Esophagus mucosa (tissue), 1 donor: ENCODE data around the gene CCNYL1. TPM values are rescaled to one million over a fixed set of nuclear protein-coding genes. Genes with fewer than 3 reads are reported as not detected.

ENCODE experiments used
- ATAC-seq: fragments of 200-7000 bp; cut with Tn5 transposase; one replicate; pipeline ENCODE4 v1.9.1; 2020
- total RNA-seq: library from RNA; stranded (reverse); gene quantifications from one replicate; pipeline ENCODE4 v1.2.4, GENCODE V29; 2023
- donor health status: DM: yes; HTN: yes; CAD: no.

Gene CCNYL1
- total RNA-seq, 1 donor from 2014 or later, result 19.0 TPM

GRCh38 chr2:207767461-207768167 is 56.2 kb downstream of the CCNYL1 start:
- ATAC-seq, result no peak

- ATAC-seq, result peak; percentile 76
Observed at GRCh38 chr2:207768168-207768865, 56.9 kb downstream of the CCNYL1 start.

GRCh38 chr2:207768866-207769596 is 57.6 kb downstream of the CCNYL1 start:
- ATAC-seq, result peak; percentile 14

GRCh38 chr2:207770602-207771404 is 59.4 kb downstream of the CCNYL1 start:
- no peak for ATAC-seq

- ATAC-seq, result no peak
Observed at GRCh38 chr2:207771421-207771820, 60.0 kb downstream of the CCNYL1 start.

- ATAC-seq, result no peak
Observed at GRCh38 chr2:207772081-207772843, 60.8 kb downstream of the CCNYL1 start.

GRCh38 chr2:207772844-207773205 is 61.4 kb downstream of the CCNYL1 start:
- ATAC-seq, result no peak

GRCh38 chr2:207775473-207775872 is 64.0 kb downstream of the CCNYL1 start:
- ATAC-seq, result no peak

GRCh38 chr2:207777124-207777523 is 65.7 kb downstream of the CCNYL1 start:
- no peak for ATAC-seq

- no peak for ATAC-seq
Observed at GRCh38 chr2:207778298-207778882, 67.0 kb downstream of the CCNYL1 start.

- no peak for ATAC-seq
Observed at GRCh38 chr2:207779523-207779922, 68.1 kb downstream of the CCNYL1 start.

GRCh38 chr2:207782238-207783030 is 71.0 kb downstream of the CCNYL1 start:
- peak; percentile 31 for ATAC-seq

GRCh38 chr2:207783514-207783913 is 72.1 kb downstream of the CCNYL1 start:
- no peak for ATAC-seq

GRCh38 chr2:207784898-207785297 is 73.5 kb downstream of the CCNYL1 start:
- no peak for ATAC-seq

- no peak for ATAC-seq
Observed at GRCh38 chr2:207787017-207787416, 75.6 kb downstream of the CCNYL1 start.

GRCh38 chr2:207787800-207788199 is 76.4 kb downstream of the CCNYL1 start:
- no peak for ATAC-seq

GRCh38 chr2:207790898-207791297 is 79.5 kb downstream of the CCNYL1 start:
- ATAC-seq, result no peak

GRCh38 chr2:207791579-207792243 is 80.3 kb downstream of the CCNYL1 start:
- peak; percentile 78 for ATAC-seq

GRCh38 chr2:207792244-207792785 is 80.9 kb downstream of the CCNYL1 start:
- ATAC-seq, result peak; percentile 93
